ENCODE measurements around the gene CRYBG2.

Gene CRYBG2

GRCh38 chr1:26360807-26361604 lies 7.1 kb upstream of the CRYBG2 start:
- DNase-seq: no peak
- Histone ChIP-seq H3K4me3 (ENCODE audit: low read depth, low read length) (peak overlapping the region; percentile 31), H3K36me3 (replicated peaks) (no peaks in the 10 kb centered on the region), H3K27me3 (replicated peaks) (peaks cover 19% of the 10 kb centered on the region), H3K27ac (no peak overlapping the region)
- TF ChIP-seq CTCF (IDR thresholded peaks at IDR 0.05; ENCODE audit: low read depth, low read length, missing control alignments): no peak
- in situ Hi-C loops (cut with HindIII; ENCODE audit: low pct_ligation_motif_present, low sequenced_read_pairs): no loop called here

GRCh38 chr1:26359981-26360806 lies 6.3 kb upstream of the CRYBG2 start:
- H3K27me3 ChIP-seq (replicated peaks): peaks cover 19% of the 10 kb centered on the region

GRCh38 chr1:26358411-26359384 lies 4.8 kb upstream of the CRYBG2 start:
- in situ Hi-C loops (cut with HindIII; ENCODE audit: low pct_ligation_motif_present, low sequenced_read_pairs): no loop called here
- no peak for DNase-seq
- TF ChIP-seq CTCF (IDR thresholded peaks at IDR 0.05; ENCODE audit: low read depth, low read length, missing control alignments): no peak
- no peaks in the 10 kb centered on the region for H3K36me3 ChIP-seq (replicated peaks)
- H3K27me3 ChIP-seq (replicated peaks): peaks cover 19% of the 10 kb centered on the region
- H3K4me3 ChIP-seq (ENCODE audit: low read depth, low read length): no peak overlapping the region
- H3K27ac ChIP-seq: no peak overlapping the region

More at GRCh38 chr1:26359981-26360806, 6.3 kb upstream of the CRYBG2 start:
- no peak for DNase-seq
- Histone ChIP-seq H3K36me3 (replicated peaks) (no peaks in the 10 kb centered on the region), H3K27ac (no peak overlapping the region), H3K4me3 (ENCODE audit: low read depth, low read length) (peak overlapping the region; percentile 31)
- no peak for TF ChIP-seq CTCF (IDR thresholded peaks at IDR 0.05; ENCODE audit: low read depth, low read length, missing control alignments)
- in situ Hi-C loops (cut with HindIII; ENCODE audit: low pct_ligation_motif_present, low sequenced_read_pairs): no loop called here

GRCh38 chr1:26357121-26357602 lies 3.2 kb upstream of the CRYBG2 start:
- Histone ChIP-seq H3K4me3 (ENCODE audit: low read depth, low read length) (no peak overlapping the region), H3K27me3 (replicated peaks) (peaks cover 19% of the 10 kb centered on the region), H3K27ac (no peak overlapping the region), H3K36me3 (replicated peaks) (no peaks in the 10 kb centered on the region)
- no peak for TF ChIP-seq CTCF (IDR thresholded peaks at IDR 0.05; ENCODE audit: low read depth, low read length, missing control alignments)
- no peak for DNase-seq
- in situ Hi-C loops (cut with HindIII; ENCODE audit: low pct_ligation_motif_present, low sequenced_read_pairs): no loop called here

- Histone ChIP-seq H3K4me3 (ENCODE audit: low read depth, low read length) (no peak overlapping the region), H3K36me3 (replicated peaks) (no peaks in the 10 kb centered on the region), H3K27ac (no peak overlapping the region), H3K27me3 (replicated peaks) (peaks cover 17% of the 10 kb centered on the region)
- no peak for DNase-seq
- in situ Hi-C loops (cut with HindIII; ENCODE audit: low pct_ligation_motif_present, low sequenced_read_pairs): no loop called here
- TF ChIP-seq CTCF (IDR thresholded peaks at IDR 0.05; ENCODE audit: low read depth, low read length, missing control alignments): no peak
Observed at GRCh38 chr1:26356106-26356505, 2.2 kb upstream of the CRYBG2 start.
